HG03457 (cell line): ENCODE measurements around the gene HLCS.
"Not testable (repeated sequence)": the region's sequence is repeated elsewhere in the genome, so short reads cannot be mapped to it uniquely, and the experiment has no call there.

Experiments used
- ATAC-seq: cut with Tn5 transposase; IDR thresholded peaks from one replicate; pipeline ENCODE4 v1.9.1; 2021; ENCODE audit warnings: moderate number of reproducible peaks; ENCODE audit not compliant: unreplicated experiment

The HLCS gene

DNA sequence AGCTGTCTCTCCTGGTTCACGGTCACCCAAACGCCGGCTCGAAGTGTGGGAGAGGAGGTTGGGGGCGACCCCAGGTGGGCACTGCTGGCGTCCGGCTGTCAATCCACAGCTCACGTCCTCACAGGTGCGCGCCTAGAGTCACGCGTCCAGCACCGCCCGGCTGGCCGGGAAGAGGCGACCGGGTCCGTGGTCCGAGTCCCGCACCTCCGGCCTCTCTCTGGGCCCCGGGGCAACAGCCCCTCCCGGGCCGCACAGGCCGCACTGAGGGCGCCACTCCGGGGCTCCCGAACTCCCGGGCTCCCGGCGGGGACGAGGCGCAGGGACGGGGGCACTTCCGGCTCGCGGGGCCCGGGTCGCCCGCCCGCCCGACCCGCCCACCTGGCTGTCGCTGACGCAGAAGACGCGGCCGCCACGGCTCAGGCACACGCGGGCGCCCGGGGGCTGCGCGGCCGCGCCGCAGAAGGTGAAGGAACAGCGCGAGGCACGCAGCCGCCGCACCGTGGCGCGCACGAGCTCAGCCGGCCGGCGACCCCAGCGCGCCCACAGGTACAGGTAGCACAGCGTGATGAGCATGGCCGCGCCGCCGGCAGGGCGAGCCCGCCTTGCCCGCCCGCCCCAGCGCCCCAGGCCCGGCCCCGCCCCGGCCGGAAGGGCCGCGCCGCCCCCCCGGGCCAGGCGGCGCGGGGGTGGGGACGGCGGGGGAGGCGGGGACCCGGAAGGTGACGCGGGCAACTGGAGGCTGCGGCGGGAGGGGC lies at the start of gene HLCS:
HLCS (minus strand) TSS at position 604 of the 755 bp plus-strand sequence; CDS start at position 573, 31 bp downstream.
- peak; percentile 67 for ATAC-seq

- peak; percentile 92 for ATAC-seq
Observed at GRCh38 chr21:37009740-37010341, 43.4 kb upstream of the HLCS start.

DNA sequence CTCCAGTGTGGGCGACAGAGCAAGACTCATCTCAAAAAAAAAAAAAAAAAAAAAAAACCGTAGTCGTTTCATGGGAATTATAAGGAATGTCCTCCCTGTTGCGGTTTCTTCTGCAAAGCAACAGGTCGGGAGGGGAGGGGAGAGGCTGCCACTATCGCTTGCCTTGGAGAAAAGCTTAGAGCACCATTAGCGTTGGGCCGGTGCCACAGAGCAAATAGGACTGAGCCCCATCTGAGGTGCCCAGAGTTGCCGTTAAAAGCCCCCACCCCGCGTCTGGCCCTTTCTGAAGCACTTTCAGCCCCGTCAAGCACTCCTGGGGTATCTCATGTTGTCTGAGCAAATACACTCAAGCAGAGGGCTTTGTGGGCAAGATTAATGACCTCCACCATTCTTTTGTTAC lies 42.3 kb upstream of the HLCS start:
- no peak for ATAC-seq

- ATAC-seq: no peak
Observed at GRCh38 chr21:37006486-37007291, 40.2 kb upstream of the HLCS start, which contains the start of gene RIPPLY3. TSS of gene RIPPLY3 (plus strand) at chr21:37006702. CDS start at chr21:37006773, 71 bp downstream.

- no peak for ATAC-seq
Observed at GRCh38 chr21:37005548-37006485, 39.3 kb upstream of the HLCS start.

- ATAC-seq: not testable (repeated sequence)
Observed at GRCh38 chr21:37003917-37004316, 37.4 kb upstream of the HLCS start.

DNA sequence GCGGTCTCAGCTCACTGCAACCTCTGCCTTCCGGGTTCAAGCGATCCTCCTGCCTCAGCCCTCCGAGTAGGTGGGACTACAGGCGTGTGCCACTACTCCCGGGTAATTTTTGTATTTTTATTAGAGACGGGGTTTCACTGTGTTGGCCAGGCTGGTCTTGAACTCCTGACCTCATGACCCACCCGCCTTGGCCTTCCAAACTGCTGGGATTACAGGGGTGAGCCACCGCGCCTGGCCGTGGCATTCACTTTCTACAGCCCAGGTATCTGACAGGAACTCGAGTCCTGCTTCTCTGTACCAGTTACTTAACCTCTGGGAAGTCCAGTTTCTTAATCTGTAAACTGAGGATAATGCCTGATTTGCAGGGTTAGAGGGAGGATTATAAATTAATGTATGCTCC lies 36.4 kb upstream of the HLCS start:
- not testable (repeated sequence) for ATAC-seq

DNA sequence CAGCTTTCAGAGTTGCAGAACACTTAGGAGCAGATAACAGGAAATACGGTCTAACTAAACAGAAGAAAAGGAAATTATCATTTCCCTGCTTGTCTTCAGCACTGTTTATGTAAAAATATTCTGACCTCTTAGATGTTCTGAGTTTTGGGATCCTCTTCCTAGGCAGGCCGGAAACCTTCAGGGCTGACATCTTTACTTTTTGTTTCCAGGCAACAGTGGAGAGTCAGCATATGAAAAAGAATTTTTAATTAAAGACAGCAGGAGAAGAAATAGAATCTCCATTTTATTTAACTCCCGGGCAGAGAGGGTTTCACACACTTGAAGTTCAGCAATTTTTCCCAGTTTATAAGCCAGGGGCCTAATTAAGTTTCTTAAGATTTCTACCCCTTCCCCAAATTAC lies 35.0 kb upstream of the HLCS start:
- no peak for ATAC-seq

DNA sequence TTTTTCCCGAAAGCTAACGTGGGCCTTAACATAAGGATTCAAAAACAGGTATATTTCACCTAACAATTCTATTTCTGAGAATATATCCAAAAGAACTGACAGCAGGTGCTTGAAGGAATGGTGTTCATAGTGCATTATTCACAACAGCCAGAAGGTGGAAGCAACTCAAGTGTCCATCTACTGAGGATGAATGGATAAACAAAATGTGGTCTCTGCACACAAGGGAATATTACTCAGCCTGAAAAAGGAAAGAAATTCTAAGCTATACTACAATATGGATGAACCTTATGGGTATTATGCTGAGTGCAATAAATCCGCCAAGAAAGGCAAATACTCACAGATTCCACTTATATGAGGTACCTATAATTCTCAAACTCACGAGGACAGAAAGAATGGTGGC lies 33.9 kb upstream of the HLCS start:
- no peak for ATAC-seq

GRCh38 chr21:36999131-36999898 lies 32.8 kb upstream of the HLCS start:
- no peak for ATAC-seq

- ATAC-seq: not testable (repeated sequence)
Observed at GRCh38 chr21:36995285-36995684, 28.8 kb upstream of the HLCS start.

DNA sequence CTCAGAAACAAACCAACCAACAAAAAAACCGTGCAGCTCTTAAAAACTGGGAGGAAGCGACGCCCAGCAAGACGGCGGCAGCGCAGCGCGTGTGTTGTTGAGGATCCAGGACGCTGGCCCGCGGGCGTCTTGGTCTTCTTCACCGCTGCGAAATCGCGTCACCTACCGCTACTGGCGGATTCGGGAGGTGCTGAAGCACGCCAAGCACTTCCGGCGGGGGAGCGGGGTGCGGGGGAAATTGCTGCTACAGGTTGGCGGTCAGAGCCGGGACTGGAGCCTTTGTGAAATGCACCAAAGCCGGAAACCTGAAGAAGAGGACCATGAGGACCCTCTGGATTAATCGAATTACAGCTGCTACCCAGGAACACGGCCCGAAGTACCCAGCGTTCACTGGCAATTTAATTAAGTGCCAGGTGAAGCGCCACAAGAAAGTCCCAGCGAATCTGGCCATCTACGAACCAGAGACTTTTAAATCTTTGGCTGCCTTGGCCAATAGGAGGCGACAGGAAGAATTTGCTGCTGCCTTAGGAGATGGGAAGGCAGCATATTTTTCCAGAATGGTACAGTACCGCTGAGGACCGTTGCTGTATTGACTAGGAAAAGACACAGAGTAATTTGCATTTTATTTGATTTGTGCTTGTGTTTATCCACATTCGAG lies 28.2 kb upstream of the HLCS start:
- no peak for ATAC-seq

DNA sequence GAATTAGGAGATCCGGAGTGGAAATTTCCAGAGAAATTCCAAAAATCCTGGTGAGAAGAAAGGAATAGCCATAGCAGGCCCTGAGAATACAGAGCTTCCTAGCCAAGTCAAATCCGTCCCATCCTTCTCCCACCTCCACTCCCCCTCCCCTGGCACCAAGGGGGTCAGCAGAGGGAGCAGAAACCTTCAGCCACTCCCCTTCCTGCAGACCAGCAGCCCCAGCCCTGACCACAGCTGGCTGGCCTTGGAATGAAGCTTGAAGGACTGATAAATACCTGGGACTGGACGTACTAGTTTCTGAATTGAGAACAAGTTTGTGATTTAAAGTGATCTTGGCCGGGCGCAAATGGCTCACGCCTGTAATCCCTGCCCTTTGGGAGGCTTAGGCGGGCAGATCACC lies 26.2 kb upstream of the HLCS start:
- no peak for ATAC-seq

GRCh38 chr21:36990508-36991205 lies 24.2 kb upstream of the HLCS start:
- ATAC-seq: no peak

- peak; percentile 81 for ATAC-seq
Observed at GRCh38 chr21:36989699-36990507, 23.4 kb upstream of the HLCS start.

DNA sequence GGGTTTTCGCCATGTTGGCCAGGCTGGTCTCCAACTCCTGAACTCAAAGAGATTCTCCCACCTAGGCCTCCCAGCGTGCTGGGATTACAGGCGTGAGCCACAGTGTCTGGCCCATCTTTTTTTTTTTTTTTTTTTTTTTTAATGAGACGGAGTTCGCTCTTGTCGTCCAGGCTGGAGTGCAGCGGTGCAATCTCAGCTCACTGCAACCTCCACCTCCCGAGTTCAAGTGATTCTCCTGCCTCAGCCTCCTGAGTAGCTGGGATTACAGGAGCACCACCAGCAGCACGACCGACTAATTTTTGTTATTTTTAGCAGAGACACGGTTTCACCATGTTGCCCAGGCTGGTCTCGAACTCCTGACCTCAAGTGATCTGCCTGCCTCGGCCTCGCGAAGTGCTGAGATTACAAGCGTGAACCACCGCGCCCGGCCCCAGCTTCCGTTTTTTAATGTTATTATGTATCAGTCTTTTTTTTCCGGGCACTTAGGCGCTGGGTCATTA lies 22.8 kb upstream of the HLCS start:
- ATAC-seq: not testable (repeated sequence)

- no peak for ATAC-seq
Observed at GRCh38 chr21:36988536-36988935, 22.1 kb upstream of the HLCS start.

GRCh38 chr21:36987845-36988244 lies 21.4 kb upstream of the HLCS start:
- no peak for ATAC-seq
